GM19023 (cell line): ENCODE results near the gene NAV2.

Experiments
- ATAC-seq: cut with Tn5 transposase; IDR thresholded peaks from one replicate; pipeline ENCODE4 v1.9.1; 2021; ENCODE audit warnings: mild to moderate bottlenecking, moderate library complexity; ENCODE audit not compliant: unreplicated experiment

The NAV2 gene

DNA sequence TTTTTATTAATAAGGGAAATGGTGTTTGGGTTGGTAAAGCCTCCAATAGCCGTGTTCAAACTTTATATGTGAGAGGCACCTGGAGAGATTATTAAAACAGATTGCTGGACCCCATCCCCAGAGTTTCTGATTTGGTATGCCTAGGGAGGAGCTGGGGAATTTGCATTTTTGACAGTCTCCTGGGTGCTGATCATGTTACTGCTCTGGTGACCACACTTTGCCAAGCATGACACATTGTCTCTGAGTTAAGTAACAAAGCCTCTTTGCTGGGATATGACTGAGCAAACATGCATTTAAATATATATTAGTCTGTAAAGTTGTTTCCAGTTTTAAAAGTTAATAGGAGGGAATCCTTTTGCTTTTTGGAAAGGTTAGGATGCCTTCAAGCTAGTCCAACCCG is 140.4 kb downstream of the NAV2 start:
- ATAC-seq = no peak

DNA sequence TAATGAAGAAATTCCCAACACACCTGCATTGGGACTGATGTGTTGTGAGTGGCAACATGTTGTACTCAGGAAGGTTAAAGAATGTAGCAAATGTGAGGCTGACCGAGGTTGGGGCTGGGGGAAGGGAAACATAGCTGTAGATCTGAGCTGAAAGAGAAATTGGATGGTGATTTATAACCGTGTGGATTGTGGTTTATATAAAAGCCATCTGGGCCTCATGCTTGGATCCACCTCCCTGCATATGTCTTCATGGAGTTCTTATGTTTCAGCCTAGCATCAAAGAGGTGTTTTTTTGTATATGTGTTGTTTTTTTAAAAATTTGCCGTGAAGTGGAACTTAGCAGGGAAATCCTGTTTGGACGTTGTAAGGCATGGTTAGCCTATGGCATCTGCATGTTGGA is 141.3 kb downstream of the NAV2 start:
- ATAC-seq = no peak

DNA sequence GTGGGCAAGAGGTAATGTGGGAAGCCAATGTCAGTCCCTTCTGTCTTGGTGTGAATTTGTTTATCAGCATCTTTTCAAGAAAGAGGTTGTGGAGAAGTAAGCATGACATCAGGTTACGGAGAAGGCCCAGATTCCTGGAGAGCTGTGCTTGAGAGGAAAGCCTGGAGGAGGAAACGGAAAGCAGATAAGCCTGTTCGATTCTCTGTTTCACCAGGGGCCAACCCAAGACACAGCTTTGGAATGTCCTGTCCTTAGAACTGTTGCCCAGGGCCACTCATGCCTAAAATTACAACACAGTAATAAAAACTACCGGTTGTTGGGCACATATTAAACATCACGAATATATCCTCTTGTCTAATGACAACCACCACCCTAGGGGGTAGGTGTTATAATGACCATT is 148.5 kb downstream of the NAV2 start:
- ATAC-seq = no peak

DNA sequence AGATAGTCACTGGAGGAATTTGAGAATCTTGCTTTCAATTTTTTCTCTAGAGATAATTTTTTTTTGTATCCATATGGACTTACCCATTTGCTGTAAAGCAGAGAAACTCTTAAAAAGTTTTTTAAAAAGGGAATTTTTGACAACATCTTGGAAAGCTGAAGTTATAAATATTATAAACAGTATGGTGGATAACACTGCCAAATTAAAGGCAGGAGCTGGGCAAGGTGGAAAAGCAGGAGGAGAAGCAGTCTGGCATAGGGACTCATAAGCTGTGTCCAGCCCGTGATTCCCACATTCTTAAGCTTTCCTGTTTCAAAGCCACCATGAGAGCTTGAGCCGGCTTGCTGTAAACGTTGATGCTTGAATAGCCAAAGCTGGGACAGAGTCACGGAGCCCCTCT is 149.5 kb downstream of the NAV2 start:
- no peak for ATAC-seq

DNA sequence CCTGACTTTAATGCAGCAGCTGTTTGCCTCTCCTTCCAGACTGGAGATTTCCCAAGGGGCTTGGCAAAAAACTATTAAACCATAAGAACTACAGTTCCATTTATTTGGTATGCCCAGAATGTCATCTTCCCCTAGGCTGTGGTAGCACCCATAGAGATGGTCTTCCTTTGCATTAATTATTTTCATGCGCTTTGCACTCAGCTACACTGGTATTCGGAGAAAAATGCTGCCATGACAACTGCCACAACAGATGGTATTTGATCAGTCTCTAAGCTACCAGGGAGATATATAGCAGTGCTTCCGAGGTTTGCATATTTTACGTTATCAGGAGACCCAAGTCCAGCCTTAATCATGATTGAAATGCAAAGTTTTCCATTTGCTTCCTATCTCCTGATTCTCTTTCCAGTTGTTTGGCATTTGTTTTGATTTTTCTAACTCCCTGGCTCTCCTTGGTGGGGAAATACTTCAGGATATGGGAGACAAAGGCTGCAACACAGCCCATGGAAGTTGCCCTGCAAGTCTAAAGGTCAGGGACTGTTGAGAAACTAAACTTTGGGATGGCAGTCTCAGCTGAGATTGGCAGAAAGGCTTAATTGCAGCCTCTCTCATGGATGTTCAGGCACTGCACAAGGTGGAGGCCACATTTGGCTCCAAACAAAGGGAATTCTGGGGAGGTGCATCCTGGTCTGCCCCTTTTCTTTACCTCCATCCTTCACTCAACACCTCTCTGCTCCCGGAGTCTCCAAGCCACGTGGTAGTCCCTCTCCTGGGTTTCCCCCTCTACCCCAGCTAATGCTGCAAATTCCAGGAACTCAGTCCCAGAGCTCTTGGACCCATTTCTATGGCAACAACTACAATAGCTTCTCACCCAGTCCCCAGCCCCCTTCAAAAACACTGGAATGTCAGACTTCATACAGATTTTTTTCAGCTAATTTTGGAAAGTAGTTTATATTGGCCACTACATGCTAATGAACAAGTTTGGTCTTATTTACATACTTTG is 151.8 kb downstream of the NAV2 start:
- no peak for ATAC-seq

- no peak for ATAC-seq
Measured at GRCh38 chr11:19866037-19866436, 153.4 kb downstream of the NAV2 start.

DNA sequence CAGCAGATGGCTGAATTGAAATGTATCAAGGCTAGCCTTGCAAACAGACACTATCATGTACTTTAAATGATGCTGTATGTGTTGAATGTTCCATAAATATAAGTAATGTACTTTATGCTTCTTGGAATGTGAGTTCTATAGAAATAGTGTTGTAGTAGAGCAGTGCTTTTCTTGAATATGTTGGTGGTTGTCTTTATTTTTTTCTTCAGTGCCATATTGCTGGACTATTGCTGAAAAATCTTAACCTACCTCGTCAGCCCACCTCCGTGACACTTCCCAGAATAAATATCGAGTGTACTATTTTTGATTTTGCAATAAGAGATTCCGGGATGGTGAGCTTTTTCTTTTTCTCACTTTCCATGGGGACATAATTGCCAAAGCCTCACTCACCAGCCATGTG is 153.9 kb downstream of the NAV2 start:
- no peak for ATAC-seq

GRCh38 chr11:19867064-19867463 is 154.4 kb downstream of the NAV2 start:
- ATAC-seq = no peak

DNA sequence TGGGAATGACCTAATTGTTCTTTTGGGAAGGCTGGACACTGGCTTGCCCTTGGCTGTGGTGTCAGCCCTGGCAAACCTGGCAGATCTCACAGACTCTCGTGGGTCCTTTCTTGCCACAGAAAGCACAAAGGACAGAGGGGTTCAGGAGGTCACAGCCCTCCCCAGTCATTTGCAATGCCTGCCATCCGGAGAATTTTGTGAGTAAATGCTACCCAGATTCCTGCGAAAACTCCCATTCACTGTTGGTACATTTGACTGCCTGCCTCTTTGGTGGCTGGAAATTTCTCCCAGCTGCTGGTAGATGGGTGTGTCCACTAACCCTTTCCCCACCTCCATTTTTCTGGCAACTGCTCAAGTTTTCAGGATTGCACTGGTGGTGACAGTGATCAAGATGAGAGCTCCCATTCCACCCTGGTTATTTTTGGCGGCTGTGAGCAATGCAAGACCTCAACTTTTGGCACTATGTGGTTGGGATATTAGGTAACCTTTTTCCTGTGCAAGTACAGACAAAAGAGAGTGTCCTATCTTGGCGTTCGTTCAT is 155.7 kb downstream of the NAV2 start:
- no peak for ATAC-seq

DNA sequence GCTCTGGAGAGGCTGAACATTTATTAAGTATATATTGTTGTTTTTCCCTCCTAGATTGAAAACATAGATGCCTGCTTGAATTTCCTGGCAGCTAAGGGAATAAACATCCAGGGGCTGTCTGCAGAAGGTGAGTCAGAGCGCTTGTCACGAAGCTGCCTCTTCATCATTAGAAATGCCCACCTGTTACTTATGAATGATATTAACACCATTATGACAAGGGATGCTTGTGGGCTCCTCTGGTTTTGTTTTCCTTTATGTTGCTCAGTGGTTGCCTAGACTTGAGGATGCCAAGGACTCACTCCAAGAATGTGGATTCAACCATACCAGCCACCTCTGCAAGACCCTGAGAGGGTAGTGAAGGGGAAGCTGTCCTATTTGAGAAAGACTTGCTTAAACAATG is 156.2 kb downstream of the NAV2 start:
- no peak for ATAC-seq

DNA sequence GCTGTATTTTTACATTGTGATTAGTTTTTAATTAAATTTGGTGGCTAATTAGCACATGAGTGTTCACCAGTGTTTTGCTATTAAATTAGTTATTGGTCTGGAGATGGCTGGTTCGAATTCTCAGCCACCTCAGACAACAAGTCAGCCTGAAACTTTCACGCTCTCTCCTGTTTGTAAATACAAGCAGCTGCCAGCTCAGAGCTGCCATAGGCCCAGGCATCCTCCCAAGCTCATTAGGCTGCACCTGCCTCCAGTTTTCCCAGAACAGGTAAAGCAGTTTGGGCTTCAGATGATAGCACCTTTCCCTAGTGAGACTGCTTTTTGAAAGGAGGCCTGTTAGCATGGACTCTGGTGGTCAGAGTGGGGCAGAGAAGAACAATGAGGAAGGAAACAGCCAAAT is 156.8 kb downstream of the NAV2 start:
- no peak for ATAC-seq

DNA sequence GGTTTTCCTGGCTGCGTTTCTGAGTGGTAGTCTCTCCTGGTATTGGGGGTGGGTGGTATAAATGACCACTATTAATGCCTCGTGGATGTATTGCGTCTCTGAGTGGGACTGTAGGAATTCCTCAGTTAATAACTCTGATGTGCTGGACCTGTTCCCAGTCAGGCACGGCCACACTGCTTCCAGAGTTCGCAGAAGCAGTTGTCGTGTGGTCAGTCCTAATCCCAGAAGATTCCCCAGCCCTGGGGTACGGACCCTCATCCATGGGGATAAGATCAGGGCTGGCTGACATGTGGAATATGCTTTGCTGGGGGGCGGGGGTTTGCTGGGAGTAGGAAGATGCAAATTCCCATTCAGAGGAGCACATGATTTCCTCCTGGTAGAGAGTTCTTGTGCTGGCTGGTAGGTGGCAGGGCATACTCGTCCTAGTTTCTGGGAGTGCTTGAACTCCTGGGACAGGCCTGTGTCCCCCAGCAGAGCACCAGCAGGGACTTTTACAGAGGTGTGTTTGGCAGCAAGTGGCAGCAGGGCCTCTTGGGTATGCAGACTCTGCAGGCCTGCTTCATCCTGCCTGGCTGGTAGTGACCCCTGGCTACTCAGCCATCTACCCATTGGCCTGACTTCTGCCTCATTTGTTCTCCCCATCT is 157.4 kb downstream of the NAV2 start:
- no peak for ATAC-seq

DNA sequence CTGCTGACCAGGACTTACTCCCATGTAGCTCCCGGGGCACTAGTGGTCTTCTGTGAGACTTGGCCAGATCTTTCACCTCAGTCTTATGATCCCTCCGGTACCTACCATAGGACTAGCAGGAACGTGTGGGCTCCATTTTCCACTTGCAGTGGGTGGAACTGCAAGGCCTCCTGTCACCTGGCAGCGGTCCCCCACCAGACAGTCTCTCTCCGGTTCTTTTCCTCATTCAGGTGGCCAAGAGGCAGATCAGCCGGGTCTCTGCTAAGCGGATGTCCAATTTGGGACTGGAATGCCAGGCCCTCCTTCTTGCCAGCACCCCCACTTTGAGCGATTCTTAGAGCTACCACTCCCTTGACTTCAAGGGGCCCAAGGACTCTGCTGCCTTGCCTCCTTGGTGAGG is 158.9 kb downstream of the NAV2 start:
- no peak for ATAC-seq

GRCh38 chr11:19872512-19873145 is 160.0 kb downstream of the NAV2 start:
- no peak for ATAC-seq

GRCh38 chr11:19873730-19874129 is 161.1 kb downstream of the NAV2 start:
- ATAC-seq = no peak

DNA sequence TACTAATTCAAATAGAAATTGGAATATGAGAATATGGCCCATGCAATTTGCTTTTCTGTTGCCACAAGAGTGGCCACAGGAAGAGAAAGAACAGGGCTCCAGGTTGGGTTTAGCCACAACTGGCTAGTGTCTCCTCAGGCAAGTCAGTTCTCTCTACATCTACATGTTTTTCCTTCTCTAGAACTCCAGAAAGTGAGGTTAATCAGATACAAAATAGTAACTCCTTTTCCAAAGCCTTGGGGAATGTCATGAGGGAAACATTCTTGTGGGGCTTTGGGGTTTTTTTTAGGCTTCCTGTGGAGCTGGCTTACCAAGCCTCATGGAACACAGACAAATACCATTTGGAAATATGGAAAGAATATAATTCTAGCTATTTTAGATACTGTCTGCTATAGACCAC is 161.6 kb downstream of the NAV2 start:
- no peak for ATAC-seq

DNA sequence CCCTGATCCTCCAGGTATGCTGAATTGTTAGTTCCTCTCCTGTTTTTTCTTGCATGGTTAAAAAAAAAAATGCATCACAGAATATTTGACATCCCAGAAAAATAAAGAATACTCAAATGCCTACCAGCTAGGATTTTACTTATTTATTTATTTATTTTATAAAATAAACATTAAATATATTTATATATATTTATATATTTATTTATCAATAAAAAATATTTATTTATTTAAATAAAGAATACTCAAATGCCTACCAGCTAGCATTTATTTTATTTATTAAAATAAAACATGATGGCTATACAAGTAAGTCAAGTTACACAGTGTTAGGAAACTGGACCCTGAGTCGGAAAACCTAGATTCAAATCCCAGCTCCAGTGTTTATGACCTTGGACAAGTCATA is 164.1 kb downstream of the NAV2 start:
- ATAC-seq = no peak

DNA sequence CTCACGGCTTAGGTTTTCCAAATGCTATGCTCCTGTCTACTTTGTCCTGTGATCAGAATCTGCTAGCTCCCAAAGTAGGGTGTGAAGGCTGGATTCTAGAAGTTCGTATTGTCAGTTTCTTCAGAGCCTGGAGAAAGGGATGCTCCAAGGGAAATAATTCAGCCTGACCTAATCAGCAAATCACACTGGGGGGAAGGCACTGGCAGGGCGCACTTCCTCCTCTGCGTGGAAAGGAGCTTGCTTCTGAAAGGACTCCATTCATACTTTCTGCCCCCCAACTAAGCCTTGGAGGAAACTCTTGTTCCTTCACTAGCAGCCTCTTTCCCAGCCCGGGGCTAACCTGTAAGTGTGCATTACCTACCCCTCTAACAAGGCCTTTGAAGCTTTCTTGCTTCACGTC is 165.9 kb downstream of the NAV2 start:
- ATAC-seq = no peak

GRCh38 chr11:19879307-19880087 is 166.9 kb downstream of the NAV2 start:
- ATAC-seq = no peak

DNA sequence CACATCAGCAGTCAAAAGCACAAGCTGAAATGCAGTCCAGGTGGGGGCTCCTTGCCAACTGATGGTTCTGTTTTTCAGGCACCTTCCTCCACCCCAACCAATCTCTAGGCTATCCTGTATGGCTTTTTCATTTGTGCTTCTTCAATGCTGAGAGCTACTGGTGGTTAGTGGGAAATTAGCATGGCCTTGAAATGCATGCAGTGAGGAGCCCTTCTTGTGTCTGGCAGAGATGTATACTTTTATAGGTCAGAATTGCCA is 167.4 kb downstream of the NAV2 start:
- no peak for ATAC-seq

GRCh38 chr11:19881177-19881576 is 168.5 kb downstream of the NAV2 start:
- ATAC-seq = no peak
